Measurements from ENCODE around the gene ATP10A. TPM values are rescaled to one million over a fixed set of nuclear protein-coding genes. Genes with fewer than 3 reads are reported as not detected.

Gene ATP10A
- total and polyA plus RNA-seq, 5 donors from 2014 or later = 2.8 to 16.1 (median 5.5) TPM

- Mint-ChIP-seq H3K9me3 (peaks cover 0 to 1% (median 0%) of the 10 kb centered on the region in 7 donors), H3K4me1 (peaks cover 0 to 36% (median 11%) of the 10 kb centered on the region in 4 donors), H3K27me3 (no peaks in the 10 kb centered on the region), H3K36me3 (peaks cover 13% of the 10 kb centered on the region), H3K4me3 (no peak overlapping the region), H3K27ac (no peak overlapping the region)
- Histone ChIP-seq H3K4me3 (ENCODE audit: low read depth, low read length) (no peak overlapping the region), H3K27me3 (ENCODE audit: control insufficient read depth, insufficient read depth, low read length) (no peaks in the 10 kb centered on the region), H3K9me3 (ENCODE audit: control insufficient read depth in 2 of 2, low read length in 2 of 2) (no peaks in the 10 kb centered on the region), H3K36me3 (ENCODE audit: control insufficient read depth, insufficient read depth, low read length) (peaks cover 10% of the 10 kb centered on the region), H3K4me1 (ENCODE audit: control insufficient read depth, insufficient read depth, low read length, poor library complexity, severe bottlenecking) (no peaks in the 10 kb centered on the region), H3K27ac (ENCODE audit: insufficient read depth, low read length, poor library complexity, severe bottlenecking) (no peak overlapping the region)
- DNase-seq (no peak), ATAC-seq (ENCODE audit: low read depth in 2 of 2) (no peak)
Measured at GRCh38 chr15:25780479-25781255, 82.5 kb downstream of the ATP10A start.

- DNase-seq (no peak), ATAC-seq (ENCODE audit: low read depth in 2 of 2) (no peak)
- H3K36me3 Mint-ChIP-seq = peaks cover 13% of the 10 kb centered on the region
- H3K9me3 Mint-ChIP-seq = peaks cover 0 to 1% (median 0%) of the 10 kb centered on the region in 7 donors
- no peaks in the 10 kb centered on the region for H3K27me3 Mint-ChIP-seq
- H3K4me1 Mint-ChIP-seq = peaks cover 0 to 25% (median 6%) of the 10 kb centered on the region in 4 donors
- H3K4me3 ChIP-seq (ENCODE audit: low read depth, low read length) = no peak overlapping the region
- no peak overlapping the region for H3K4me3 Mint-ChIP-seq
- no peak overlapping the region for H3K27ac ChIP-seq (ENCODE audit: insufficient read depth, low read length, poor library complexity, severe bottlenecking)
- no peaks in the 10 kb centered on the region for H3K9me3 ChIP-seq (ENCODE audit: control insufficient read depth in 2 of 2, low read length in 2 of 2)
- no peaks in the 10 kb centered on the region for H3K4me1 ChIP-seq (ENCODE audit: control insufficient read depth, insufficient read depth, low read length, poor library complexity, severe bottlenecking)
- peaks cover 10% of the 10 kb centered on the region for H3K36me3 ChIP-seq (ENCODE audit: control insufficient read depth, insufficient read depth, low read length)
- H3K27ac Mint-ChIP-seq = peak overlapping the region in 2 of 3 donors; percentile 57 to 58
- H3K27me3 ChIP-seq (ENCODE audit: control insufficient read depth, insufficient read depth, low read length) = no peaks in the 10 kb centered on the region
Measured at GRCh38 chr15:25778161-25778560, 85.0 kb downstream of the ATP10A start.

GRCh38 chr15:25777037-25777436 lies 86.1 kb downstream of the ATP10A start:
- Histone ChIP-seq H3K27me3 (ENCODE audit: control insufficient read depth, insufficient read depth, low read length) (no peaks in the 10 kb centered on the region), H3K9me3 (ENCODE audit: control insufficient read depth in 2 of 2, low read length in 2 of 2) (no peaks in the 10 kb centered on the region), H3K27ac (ENCODE audit: insufficient read depth, low read length, poor library complexity, severe bottlenecking) (no peak overlapping the region), H3K4me1 (ENCODE audit: control insufficient read depth, insufficient read depth, low read length, poor library complexity, severe bottlenecking) (no peaks in the 10 kb centered on the region), H3K36me3 (ENCODE audit: control insufficient read depth, insufficient read depth, low read length) (peaks cover 10% of the 10 kb centered on the region), H3K4me3 (ENCODE audit: low read depth, low read length) (no peak overlapping the region)
- H3K27ac Mint-ChIP-seq = no peak overlapping the region
- H3K27me3 Mint-ChIP-seq = no peaks in the 10 kb centered on the region
- H3K4me3 Mint-ChIP-seq = no peak overlapping the region
- DNase-seq (no peak), ATAC-seq (ENCODE audit: low read depth in 2 of 2) (no peak)
- H3K36me3 Mint-ChIP-seq = peaks cover 13% of the 10 kb centered on the region
- peaks cover 0 to 1% (median 0%) of the 10 kb centered on the region in 7 donors for H3K9me3 Mint-ChIP-seq
- H3K4me1 Mint-ChIP-seq = peaks cover 0 to 29% (median 6%) of the 10 kb centered on the region in 4 donors

- Mint-ChIP-seq H3K36me3 (peaks cover 13% of the 10 kb centered on the region), H3K9me3 (no peaks in the 10 kb centered on the region), H3K27me3 (no peaks in the 10 kb centered on the region), H3K4me1 (peaks cover 2 to 33% (median 6%) of the 10 kb centered on the region in 4 donors), H3K27ac (no peak overlapping the region), H3K4me3 (no peak overlapping the region)
- Histone ChIP-seq H3K36me3 (ENCODE audit: control insufficient read depth, insufficient read depth, low read length) (peaks cover 10% of the 10 kb centered on the region), H3K9me3 (ENCODE audit: control insufficient read depth in 2 of 2, low read length in 2 of 2) (no peaks in the 10 kb centered on the region), H3K4me1 (ENCODE audit: control insufficient read depth, insufficient read depth, low read length, poor library complexity, severe bottlenecking) (no peaks in the 10 kb centered on the region), H3K27me3 (ENCODE audit: control insufficient read depth, insufficient read depth, low read length) (no peaks in the 10 kb centered on the region), H3K4me3 (ENCODE audit: low read depth, low read length) (no peak overlapping the region), H3K27ac (ENCODE audit: insufficient read depth, low read length, poor library complexity, severe bottlenecking) (no peak overlapping the region)
- ATAC-seq (ENCODE audit: low read depth in 2 of 2) = no peak
- DNase-seq = no peak
Measured at GRCh38 chr15:25776071-25776746, 86.9 kb downstream of the ATP10A start.

GRCh38 chr15:25775317-25775912 lies 87.7 kb downstream of the ATP10A start:
- Mint-ChIP-seq H3K27ac (no peak overlapping the region), H3K4me1 (peaks cover 4 to 38% (median 6%) of the 10 kb centered on the region in 4 donors)

GRCh38 chr15:25774871-25775270 lies 88.3 kb downstream of the ATP10A start:
- Mint-ChIP-seq H3K27ac (no peak overlapping the region), H3K36me3 (peaks cover 13% of the 10 kb centered on the region), H3K27me3 (no peaks in the 10 kb centered on the region), H3K9me3 (no peaks in the 10 kb centered on the region), H3K4me1 (peaks cover 4 to 38% (median 6%) of the 10 kb centered on the region in 4 donors), H3K4me3 (no peak overlapping the region)
- ATAC-seq (ENCODE audit: low read depth in 2 of 2) = no peak
- DNase-seq = no peak
- Histone ChIP-seq H3K4me1 (ENCODE audit: control insufficient read depth, insufficient read depth, low read length, poor library complexity, severe bottlenecking) (no peaks in the 10 kb centered on the region), H3K36me3 (ENCODE audit: control insufficient read depth, insufficient read depth, low read length) (no peaks in the 10 kb centered on the region), H3K27ac (ENCODE audit: insufficient read depth, low read length, poor library complexity, severe bottlenecking) (no peak overlapping the region), H3K9me3 (ENCODE audit: control insufficient read depth in 2 of 2, low read length in 2 of 2) (no peaks in the 10 kb centered on the region), H3K27me3 (ENCODE audit: control insufficient read depth, insufficient read depth, low read length) (no peaks in the 10 kb centered on the region), H3K4me3 (ENCODE audit: low read depth, low read length) (no peak overlapping the region)

More at GRCh38 chr15:25775317-25775912, 87.7 kb downstream of the ATP10A start:
- Mint-ChIP-seq H3K4me3 (no peak overlapping the region), H3K36me3 (peaks cover 13% of the 10 kb centered on the region), H3K27me3 (no peaks in the 10 kb centered on the region), H3K9me3 (no peaks in the 10 kb centered on the region)
- no peaks in the 10 kb centered on the region for H3K27me3 ChIP-seq (ENCODE audit: control insufficient read depth, insufficient read depth, low read length)
- H3K4me3 ChIP-seq (ENCODE audit: low read depth, low read length) = no peak overlapping the region
- no peak overlapping the region for H3K27ac ChIP-seq (ENCODE audit: insufficient read depth, low read length, poor library complexity, severe bottlenecking)
- DNase-seq = no peak
- no peak for ATAC-seq (ENCODE audit: low read depth in 2 of 2)
- H3K4me1 ChIP-seq (ENCODE audit: control insufficient read depth, insufficient read depth, low read length, poor library complexity, severe bottlenecking) = no peaks in the 10 kb centered on the region
- peaks cover 4% of the 10 kb centered on the region for H3K36me3 ChIP-seq (ENCODE audit: control insufficient read depth, insufficient read depth, low read length)
- no peaks in the 10 kb centered on the region for H3K9me3 ChIP-seq (ENCODE audit: control insufficient read depth in 2 of 2, low read length in 2 of 2)

GRCh38 chr15:25773248-25773647 lies 89.9 kb downstream of the ATP10A start:
- ATAC-seq (ENCODE audit: low read depth in 2 of 2) = no peak
- H3K4me3 ChIP-seq (ENCODE audit: low read depth, low read length) = no peak overlapping the region
- no peaks in the 10 kb centered on the region for H3K9me3 ChIP-seq (ENCODE audit: control insufficient read depth in 2 of 2, low read length in 2 of 2)
- H3K27ac ChIP-seq (ENCODE audit: insufficient read depth, low read length, poor library complexity, severe bottlenecking) = no peak overlapping the region
- no peaks in the 10 kb centered on the region for H3K36me3 ChIP-seq (ENCODE audit: control insufficient read depth, insufficient read depth, low read length)
- no peaks in the 10 kb centered on the region for H3K4me1 ChIP-seq (ENCODE audit: control insufficient read depth, insufficient read depth, low read length, poor library complexity, severe bottlenecking)
- H3K27me3 Mint-ChIP-seq = no peaks in the 10 kb centered on the region
- H3K27ac Mint-ChIP-seq = no peak overlapping the region
- no peak for DNase-seq
- H3K9me3 Mint-ChIP-seq = no peaks in the 10 kb centered on the region
- peaks cover under 1 to 28% (median 6%) of the 10 kb centered on the region in 4 donors for H3K4me1 Mint-ChIP-seq
- no peaks in the 10 kb centered on the region for H3K27me3 ChIP-seq (ENCODE audit: control insufficient read depth, insufficient read depth, low read length)
- peaks cover 4% of the 10 kb centered on the region for H3K36me3 Mint-ChIP-seq
- no peak overlapping the region for H3K4me3 Mint-ChIP-seq
